Measurements from ENCODE around the gene RBM33. TPM values are rescaled to one million over a fixed set of nuclear protein-coding genes. Genes with fewer than 3 reads are reported as not detected.

The RBM33 gene
- total and polyA plus RNA-seq, 2 of the 4 experiments (the other 2 are of a cell fraction), result 7.3 to 10.8 TPM

GRCh38 chr7:155774947-155775346 lies 130.5 kb downstream of the RBM33 start:
- Histone ChIP-seq H3K4ac (ENCODE audit: low read depth, low read length) (no peak overlapping the region), H3K79me1 (ENCODE audit: low read depth in 1 of 2, low read length in 2 of 2) (peaks cover 12 to 13% of the 10 kb centered on the region in 2 experiments; a peak in 3 of 4 replicates), H2AFZ (replicated peaks; ENCODE audit: low read length, poor library complexity) (no peak overlapping the region), H3K27me3 (ENCODE audit: control insufficient read depth, insufficient read depth, low read length) (no peaks in the 10 kb centered on the region), H2BK15ac (ENCODE audit: low read depth, low read length) (no peak overlapping the region), H4K8ac (ENCODE audit: low read depth in 2 of 2, low read length in 2 of 2) (no peak overlapping the region), H3K27ac (ENCODE audit: insufficient read depth, low read length) (no peak overlapping the region), H3K4me1 (ENCODE audit: control insufficient read depth, insufficient read depth, low read length) (no peaks in the 10 kb centered on the region), H3K36me3 (ENCODE audit: control insufficient read depth, insufficient read depth, low read length) (peaks cover 43% of the 10 kb centered on the region), H2BK20ac (ENCODE audit: low read depth, low read length) (no peak overlapping the region), H3K9me1 (ENCODE audit: insufficient read depth, low read length) (peaks cover 10% of the 10 kb centered on the region), H3K23ac (ENCODE audit: low read depth, low read length) (no peak overlapping the region), H3K9me3 (ENCODE audit: control insufficient read depth, insufficient read depth, low read length) (no peaks in the 10 kb centered on the region), H3K56ac (ENCODE audit: extremely low read depth, insufficient read depth, low read length) (no peak overlapping the region), H2BK120ac (ENCODE audit: low read depth, low read length) (no peak overlapping the region), H3K4me2 (ENCODE audit: low read depth, low read length) (no peak overlapping the region), H4K91ac (ENCODE audit: insufficient read depth, low read depth, low read length) (no peak overlapping the region), H2AK5ac (ENCODE audit: low read depth, low read length) (no peak overlapping the region), H4K20me1 (ENCODE audit: insufficient read depth, low read length) (no peaks in the 10 kb centered on the region), H4K5ac (ENCODE audit: low read depth, low read length) (no peak overlapping the region), H2AK9ac (replicated peaks; ENCODE audit: low read depth, low read length, poor library complexity) (no peak overlapping the region), H3K14ac (replicated peaks; ENCODE audit: low read depth, low read length) (no peak overlapping the region), H3K9ac (ENCODE audit: low read depth, low read length) (no peak overlapping the region), H2BK5ac (ENCODE audit: low read depth, low read length, poor library complexity, severe bottlenecking) (no peak overlapping the region), H3K18ac (ENCODE audit: low read depth, low read length) (no peak overlapping the region), H3K4me3 (ENCODE audit: insufficient read depth, low read depth, low read length) (no peak overlapping the region)
- DNase-seq (no peak), ATAC-seq (ENCODE audit: low read depth) (no peak)
- in situ Hi-C loops (cut with MboI; ENCODE audit: low sequenced_read_pairs), result loop anchor here (25.0 kb wide), 1 partner anchor 388 kb away; no protein-coding TSS in a partner anchor
- TF ChIP-seq RAD21 (IDR thresholded peaks at IDR 0.05; ENCODE audit: low read length) (no peak), MAFK (IDR thresholded peaks at IDR 0.05; ENCODE audit: low read depth, low read length) (no peak), CEBPB (IDR thresholded peaks at IDR 0.05; ENCODE audit: low read depth, low read length) (no peak), SMC3 (IDR thresholded peaks at IDR 0.05; ENCODE audit: low read depth, low read length) (no peak), MXI1 (IDR thresholded peaks at IDR 0.05; ENCODE audit: borderline replicate concordance, low read depth, low read length) (no peak), RFX5 (IDR thresholded peaks at IDR 0.05; ENCODE audit: low read depth, low read length) (no peak), BHLHE40 (IDR thresholded peaks at IDR 0.05; ENCODE audit: low read depth, low read length) (no peak), CTCF (conservative IDR thresholded peaks at IDR 0.05; ENCODE audit: low read depth, low read length) (no peak), MAZ (IDR thresholded peaks at IDR 0.05; ENCODE audit: borderline replicate concordance, low read depth, low read length) (no peak), CHD1 (IDR thresholded peaks at IDR 0.05; ENCODE audit: low read depth, low read length) (no peak), POLR2A (IDR thresholded peaks at IDR 0.05; ENCODE audit: low read depth, low read length) (no peak), RCOR1 (IDR thresholded peaks at IDR 0.05; ENCODE audit: insufficient replicate concordance, low read length) (no peak), NFE2L2 (IDR thresholded peaks at IDR 0.05; ENCODE audit: low read depth, low read length) (no peak), FOS (IDR thresholded peaks at IDR 0.05; ENCODE audit: low read depth, low read length) (no peak), USF2 (IDR thresholded peaks at IDR 0.05; ENCODE audit: low read depth, low read length) (no peak), ELK1 (IDR thresholded peaks at IDR 0.05; ENCODE audit: borderline replicate concordance, low read depth, low read length) (no peak)
- BruUV-seq (replicated peaks), result no TSS peak
- no CpG with 5 or more reads among the region's 14 CpGs for WGBS, 2 experiments (ENCODE audit: extremely low coverage in 2 of 2, insufficient read length in 1 of 2)
- ChIA-PET CTCF (no interaction called here), POLR2A (ENCODE audit: unreplicated experiment) (no interaction called here)
- intact Hi-C loops (cut with micrococcal nuclease), result no loop called here
- dilution Hi-C loops (cut with HindIII; ENCODE audit: low sequenced_read_pairs, unreplicated experiment), result no loop called here
